Prostate gland (tissue), 2 donors: ENCODE measurements around the gene DIS3L2. TPM values are rescaled to one million over a fixed set of nuclear protein-coding genes. Genes with fewer than 3 reads are reported as not detected.
"Not testable (repeated sequence)": the region's sequence is repeated elsewhere in the genome, so short reads cannot be mapped to it uniquely, and the experiment has no call there.

Source experiments
- DNase-seq: peaks from one replicate; pipeline ENCODE4 v3.0.0-alpha.2; 2019; ENCODE audit warnings: low spot score
- H3K27ac ChIP-seq, 2 donors: fragments of 200-600 bp; sonication (generic); 2 replicates each; pipeline ENCODE4 v1.5.1; 2017 to 2019
- H3K27me3 ChIP-seq: fragments of 200-600 bp; sonication (generic); replicated peaks from 2 replicates; pipeline ENCODE4 v1.5.1; 2019; ENCODE audit not compliant: insufficient read depth
- H3K36me3 ChIP-seq, 2 donors: fragments of 200-600 bp; sonication (generic); 1 replicate in 1 of 2; 2 replicates in 1 of 2; pipeline versions ENCODE4 v1.5.1 to v1.8.1; 2017 to 2019
- H3K4me1 ChIP-seq: fragments of 200-600 bp; sonication (generic); replicated peaks from 2 replicates; pipeline ENCODE4 v1.5.1; 2019
- H3K4me3 ChIP-seq, 2 donors: fragments of 200-600 bp; sonication (generic); 2 replicates each; pipeline ENCODE4 v1.5.1; 2017 to 2019
- H3K9me3 ChIP-seq: fragments of 200-600 bp; sonication (generic); 2 replicates; pipeline ENCODE4 v1.5.1; 2017
- CTCF ChIP-seq, 4 experiments: fragments of 200-600 bp in 2 of 4; fragments of 450-650 bp in 2 of 4; sonication (generic) in 2 of 4; IDR thresholded peaks; 1 replicate in 3 of 4; 2 replicates in 1 of 4; pipeline ENCODE4 v1.5.1; 2016 to 2019; ENCODE audit warnings: antibody characterized with exemption in 4 of 4, mild to moderate bottlenecking in 2 of 4, moderate library complexity in 2 of 4
- POLR2A ChIP-seq: fragments of 450-650 bp; IDR thresholded peaks from one replicate; pipeline ENCODE4 v1.6.1; 2016; ENCODE audit warnings: antibody characterized with exemption, mild to moderate bottlenecking
- POLR2AphosphoS5 ChIP-seq: sonication (generic); formaldehyde crosslinking; IDR thresholded peaks from one replicate; pipeline ENCODE4 v1.6.1; 2017; ENCODE audit warnings: antibody characterized with exemption
- WGBS: methylation state at CpG from one replicate; pipeline ENCODE4 v1.1.5; 2018; 5-methylcytosine and 5-hydroxymethylcytosine counted together
- intact Hi-C: fragments of 100-400 bp; cut with DNase I; formaldehyde crosslinking; loops from one replicate; pipeline ENCODE4 v1.14.2; 2022
- total RNA-seq, 2 donors: library from RNA; depleted of rRNA; stranded (reverse); fragments of >200 nt; gene quantifications; one replicate each; pipeline ENCODE4 v1.1.0, GENCODE V29; 2016

Gene DIS3L2
- total RNA-seq, 2 donors from 2014 or later = 30.1 to 71.3 TPM

- no peak for TF ChIP-seq POLR2AphosphoS5
- no peak for TF ChIP-seq POLR2A
- TF ChIP-seq CTCF (IDR thresholded peaks at IDR 0.05) = no peak
- Histone ChIP-seq H3K4me1 (peaks cover 9% of the 10 kb centered on the region), H3K27ac (no peak overlapping the region), H3K9me3 (no peaks in the 10 kb centered on the region), H3K27me3 (no peaks in the 10 kb centered on the region), H3K4me3 (no peak overlapping the region), H3K36me3 (no peaks in the 10 kb centered on the region)
- DNase-seq = no peak
- 33% methylated on average over 1 of the region's 1 CpG for WGBS
- intact Hi-C loops = loop anchor here (10.0 kb wide), 1 partner anchor 166 kb away; no protein-coding TSS in a partner anchor
Observed at GRCh38 chr2:232310696-232311095, 349.2 kb downstream of the DIS3L2 start.

GRCh38 chr2:232313645-232314044 is 352.1 kb downstream of the DIS3L2 start:
- peaks cover 15% of the 10 kb centered on the region for H3K4me1 ChIP-seq
- H3K9me3 ChIP-seq, H3K27ac ChIP-seq, H3K36me3 ChIP-seq, H3K4me3 ChIP-seq, H3K27me3 ChIP-seq, DNase-seq: not testable (repeated sequence)
- WGBS = 98% methylated on average over 2 of the region's 2 CpGs
- intact Hi-C loops = loop anchor here (10.0 kb wide), 1 partner anchor 169 kb away; no protein-coding TSS in a partner anchor

GRCh38 chr2:232315049-232315922 is 353.8 kb downstream of the DIS3L2 start:
- intact Hi-C loops = loop anchor here (10.0 kb wide), 1 partner anchor 170 kb away; no protein-coding TSS in a partner anchor
- 60% methylated on average over 11 of the region's 12 CpGs for WGBS
- Histone ChIP-seq H3K4me3 (no peak overlapping the region), H3K36me3 (no peaks in the 10 kb centered on the region), H3K27ac (peak overlapping the region; percentile 33 to 55), H3K27me3 (no peaks in the 10 kb centered on the region), H3K4me1 (peaks cover 26% of the 10 kb centered on the region), H3K9me3 (no peaks in the 10 kb centered on the region)
- peak; percentile 72 for DNase-seq
- no peak for TF ChIP-seq POLR2AphosphoS5
- peak in 2 of 4 experiments; percentile 24 to 33 for TF ChIP-seq CTCF (IDR thresholded peaks at IDR 0.05)

GRCh38 chr2:232315923-232316299 is 354.4 kb downstream of the DIS3L2 start:
- H3K27me3 ChIP-seq = no peaks in the 10 kb centered on the region
- peaks cover 33% of the 10 kb centered on the region for H3K4me1 ChIP-seq
- peak overlapping the region; percentile 33 to 55 for H3K27ac ChIP-seq
- TF ChIP-seq CTCF (IDR thresholded peaks at IDR 0.05) = no peak
- 43% methylated on average over 8 of the region's 8 CpGs for WGBS
- no peaks in the 10 kb centered on the region for H3K36me3 ChIP-seq
- DNase-seq = no peak
- H3K4me3 ChIP-seq = no peak overlapping the region
- no peaks in the 10 kb centered on the region for H3K9me3 ChIP-seq
- intact Hi-C loops = loop anchor here (10.0 kb wide), 1 partner anchor 171 kb away; no protein-coding TSS in a partner anchor

GRCh38 chr2:232316461-232317330 is 355.2 kb downstream of the DIS3L2 start:
- no peaks in the 10 kb centered on the region for H3K36me3 ChIP-seq
- intact Hi-C loops = loop anchor here (10.0 kb wide), 1 partner anchor 172 kb away; no protein-coding TSS in a partner anchor
- no peaks in the 10 kb centered on the region for H3K9me3 ChIP-seq
- H3K27me3 ChIP-seq = no peaks in the 10 kb centered on the region
- H3K4me3 ChIP-seq = no peak overlapping the region
- peak overlapping the region; percentile 33 to 55 for H3K27ac ChIP-seq
- TF ChIP-seq POLR2A = no peak
- TF ChIP-seq POLR2AphosphoS5 = no peak
- no peak for TF ChIP-seq CTCF (IDR thresholded peaks at IDR 0.05)
- no peak for DNase-seq
- peaks cover 35% of the 10 kb centered on the region for H3K4me1 ChIP-seq
- 45% methylated on average over 12 of the region's 12 CpGs for WGBS
